OCI-LY7 (cell line): Measurements from ENCODE around the gene ALDH1B1.

ENCODE experiments used
- CTCF ChIP-seq: fragments of 200-600 bp; sonication (generic); conservative IDR thresholded peaks from 2 replicates; pipeline ENCODE4 v1.5.1; 2014; ENCODE audit warnings: mild to moderate bottlenecking, antibody characterized with exemption, low read length, moderate library complexity, mixed read lengths
- EZH2phosphoT487 ChIP-seq: fragments of 200-600 bp; sonication (generic); IDR thresholded peaks from 2 replicates; pipeline ENCODE4 v1.6.1; 2018; ENCODE audit warnings: low read depth, borderline replicate concordance, mild to moderate bottlenecking, mixed run types, antibody characterized with exemption, low read length, moderate library complexity, mixed read lengths

GRCh38 chr9:38347946-38348345 is 44.6 kb upstream of the ALDH1B1 start:
- TF ChIP-seq CTCF (no peak), EZH2phosphoT487 (no peak)
